GM12801 (cell line): ENCODE data around the gene RUSF1.

Experiments used
- CTCF ChIP-seq: IDR thresholded peaks from one replicate; pipeline ENCODE4 v1.5.1; 2011; ENCODE audit warnings: control low read depth; ENCODE audit not compliant: insufficient read length; ENCODE audit errors: extremely low read depth

RUSF1 gene

GRCh38 chr16:31479751-31480150, 28.4 kb downstream of the RUSF1 start:
- TF ChIP-seq CTCF = no peak

DNA sequence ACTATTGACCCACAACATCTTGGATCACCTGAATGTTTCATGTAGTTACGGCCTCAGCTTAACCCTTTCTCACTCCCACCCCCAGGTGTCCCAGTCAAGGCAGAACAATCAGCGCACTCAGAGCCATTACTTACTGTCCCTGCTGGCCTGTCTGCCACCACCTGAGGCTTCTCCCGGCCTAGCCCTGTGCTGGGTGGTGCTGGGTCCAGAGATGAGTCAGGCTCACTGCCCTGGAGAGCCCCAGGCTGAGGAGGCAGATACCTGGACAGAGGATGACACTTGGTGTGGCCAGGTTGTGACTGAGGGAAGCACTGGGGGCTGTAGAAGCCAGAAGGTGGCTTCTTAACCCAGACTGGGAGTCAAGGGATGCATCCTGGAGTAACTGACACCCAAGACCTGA, 29.2 kb downstream of the RUSF1 start:
- no peak for TF ChIP-seq CTCF

GRCh38 chr16:31477220-31478216, 30.7 kb downstream of the RUSF1 start:
- TF ChIP-seq CTCF = no peak

DNA sequence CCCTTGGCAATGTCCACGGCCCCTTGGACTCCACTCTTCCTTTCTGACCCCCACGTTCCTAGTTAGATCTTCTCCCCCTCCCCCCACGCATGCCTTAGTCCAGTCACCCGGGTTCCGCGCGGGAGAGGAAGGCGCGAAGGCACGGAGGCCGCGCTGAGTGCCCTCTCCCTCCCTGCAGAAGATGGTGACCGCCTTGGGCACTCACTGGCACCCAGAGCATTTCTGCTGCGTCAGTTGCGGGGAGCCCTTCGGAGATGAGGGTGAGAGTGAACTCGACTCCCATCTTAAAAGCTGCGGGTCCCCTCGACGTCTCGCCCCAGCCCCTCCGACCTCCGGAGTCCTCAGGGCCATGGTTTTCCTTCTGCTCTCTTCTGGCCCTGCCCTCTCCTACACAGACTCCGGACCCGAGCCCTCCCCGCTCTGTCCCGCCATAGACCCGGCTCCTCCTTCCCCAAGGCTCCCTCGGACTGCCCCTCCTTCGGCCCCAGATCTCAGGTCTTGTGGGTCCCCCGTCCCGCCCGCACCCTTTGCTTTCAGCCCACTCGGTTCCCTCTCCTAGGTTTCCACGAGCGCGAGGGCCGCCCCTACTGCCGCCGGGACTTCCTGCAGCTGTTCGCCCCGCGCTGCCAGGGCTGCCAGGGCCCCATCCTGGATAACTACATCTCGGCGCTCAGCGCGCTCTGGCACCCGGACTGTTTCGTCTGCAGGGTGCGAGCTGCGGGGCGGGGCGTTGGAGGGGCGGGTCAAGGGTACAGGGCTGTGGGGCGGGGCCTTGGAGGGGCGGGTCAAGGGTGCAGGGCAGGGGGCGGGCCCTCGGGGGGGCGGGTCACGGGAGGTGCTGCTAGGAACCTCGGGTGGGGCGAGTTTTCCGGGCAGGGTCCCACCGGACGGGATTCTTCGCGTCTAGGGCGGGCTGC, 31.6 kb downstream of the RUSF1 start:
- TF ChIP-seq CTCF = no peak

- no peak for TF ChIP-seq CTCF
Measured at GRCh38 chr16:31475946-31476302, 32.3 kb downstream of the RUSF1 start.

GRCh38 chr16:31474773-31475738, 33.1 kb downstream of the RUSF1 start:
- no peak for TF ChIP-seq CTCF
